GM10266 (cell line): ENCODE measurements around the gene KPNA3.

Source experiments
- DNase-seq: peaks from one replicate; pipeline ENCODE4 v3.0.0; 2012; ENCODE audit errors: extremely low spot score
- TF ChIP-seq, protein P1 (sequence below): IDR thresholded peaks from 2 replicates; pipeline ENCODE4 v1.5.1; 2012; ENCODE audit warnings: mild to moderate bottlenecking, low read depth; ENCODE audit not compliant: control insufficient read depth, insufficient read depth; ENCODE audit errors: missing control alignments

Gene KPNA3

DNA sequence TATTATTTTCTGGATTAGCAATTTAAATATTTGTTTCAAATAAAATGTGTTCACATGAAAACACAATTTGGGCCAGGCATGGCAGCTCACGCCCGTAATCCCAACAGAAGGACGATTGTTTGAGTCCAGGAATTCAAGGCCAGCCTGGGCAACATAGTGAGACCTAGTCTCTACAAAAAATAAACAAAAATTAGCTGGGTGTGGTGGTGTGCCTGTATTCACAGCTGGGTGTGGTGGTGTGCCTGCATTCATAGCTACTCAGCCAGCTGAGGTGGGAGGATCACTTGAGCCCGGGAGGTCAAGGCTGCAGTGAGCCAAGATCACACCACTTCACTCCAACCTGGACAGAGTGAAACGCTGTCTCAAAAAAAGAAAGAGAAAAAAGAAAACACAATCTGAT, 46.4 kb downstream of the KPNA3 start:
- DNase-seq, result no peak
- TF ChIP-seq, protein P1, sequence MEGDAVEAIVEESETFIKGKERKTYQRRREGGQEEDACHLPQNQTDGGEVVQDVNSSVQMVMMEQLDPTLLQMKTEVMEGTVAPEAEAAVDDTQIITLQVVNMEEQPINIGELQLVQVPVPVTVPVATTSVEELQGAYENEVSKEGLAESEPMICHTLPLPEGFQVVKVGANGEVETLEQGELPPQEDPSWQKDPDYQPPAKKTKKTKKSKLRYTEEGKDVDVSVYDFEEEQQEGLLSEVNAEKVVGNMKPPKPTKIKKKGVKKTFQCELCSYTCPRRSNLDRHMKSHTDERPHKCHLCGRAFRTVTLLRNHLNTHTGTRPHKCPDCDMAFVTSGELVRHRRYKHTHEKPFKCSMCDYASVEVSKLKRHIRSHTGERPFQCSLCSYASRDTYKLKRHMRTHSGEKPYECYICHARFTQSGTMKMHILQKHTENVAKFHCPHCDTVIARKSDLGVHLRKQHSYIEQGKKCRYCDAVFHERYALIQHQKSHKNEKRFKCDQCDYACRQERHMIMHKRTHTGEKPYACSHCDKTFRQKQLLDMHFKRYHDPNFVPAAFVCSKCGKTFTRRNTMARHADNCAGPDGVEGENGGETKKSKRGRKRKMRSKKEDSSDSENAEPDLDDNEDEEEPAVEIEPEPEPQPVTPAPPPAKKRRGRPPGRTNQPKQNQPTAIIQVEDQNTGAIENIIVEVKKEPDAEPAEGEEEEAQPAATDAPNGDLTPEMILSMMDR, result no peak

DNA sequence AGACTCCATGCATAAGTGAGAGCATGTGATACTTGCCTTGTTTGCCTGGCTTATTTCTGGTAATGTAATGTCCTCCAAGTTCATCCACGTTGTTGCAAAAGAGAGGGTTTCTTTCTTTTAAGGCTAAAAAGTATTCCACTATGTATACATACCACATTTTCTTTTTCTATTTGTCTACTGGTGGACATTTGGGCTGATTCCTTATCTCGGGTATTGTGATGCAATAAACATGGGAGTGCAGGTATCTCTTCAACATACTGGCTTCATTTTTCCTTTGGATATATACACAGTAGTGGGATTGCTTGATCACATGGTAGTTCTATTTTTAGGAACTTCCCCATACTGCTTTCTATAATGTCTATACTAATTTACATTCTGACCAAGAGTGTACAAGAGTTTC, 51.6 kb downstream of the KPNA3 start:
- DNase-seq, result no peak
- TF ChIP-seq, protein P1, result no peak

DNA sequence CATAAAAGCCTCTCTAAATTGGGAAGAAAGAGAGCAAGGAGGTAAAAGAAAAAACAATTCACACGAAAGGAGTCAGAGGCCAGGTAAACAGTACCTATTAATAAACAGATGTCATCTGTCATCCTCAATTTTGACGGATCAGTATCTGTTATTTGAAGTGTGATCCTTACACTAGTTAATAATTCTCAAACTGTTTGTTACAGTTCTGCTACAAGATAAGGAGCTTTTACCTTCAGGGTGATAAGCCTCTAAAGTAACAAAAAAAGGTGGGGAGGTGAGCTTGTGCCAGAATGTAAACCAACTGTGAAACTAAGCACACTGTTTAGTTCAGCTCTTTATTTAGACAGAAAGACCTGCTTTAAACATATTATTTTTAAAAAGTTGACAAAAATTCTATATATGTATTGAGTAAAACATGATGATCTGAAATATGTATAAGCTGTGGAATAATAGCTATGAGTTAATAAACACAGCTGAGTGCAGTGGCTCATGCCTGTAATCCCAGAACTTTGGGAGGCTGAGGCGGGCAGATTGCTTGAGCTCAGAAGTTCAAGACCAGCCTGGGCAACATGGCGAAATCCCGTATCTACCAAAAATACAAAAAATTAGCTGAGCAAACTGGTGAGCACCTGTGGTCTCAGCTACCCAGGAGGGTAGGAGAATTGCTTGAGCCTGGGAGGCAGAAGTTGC, 52.8 kb downstream of the KPNA3 start:
- TF ChIP-seq, protein P1, result no peak
- DNase-seq, result no peak

DNA sequence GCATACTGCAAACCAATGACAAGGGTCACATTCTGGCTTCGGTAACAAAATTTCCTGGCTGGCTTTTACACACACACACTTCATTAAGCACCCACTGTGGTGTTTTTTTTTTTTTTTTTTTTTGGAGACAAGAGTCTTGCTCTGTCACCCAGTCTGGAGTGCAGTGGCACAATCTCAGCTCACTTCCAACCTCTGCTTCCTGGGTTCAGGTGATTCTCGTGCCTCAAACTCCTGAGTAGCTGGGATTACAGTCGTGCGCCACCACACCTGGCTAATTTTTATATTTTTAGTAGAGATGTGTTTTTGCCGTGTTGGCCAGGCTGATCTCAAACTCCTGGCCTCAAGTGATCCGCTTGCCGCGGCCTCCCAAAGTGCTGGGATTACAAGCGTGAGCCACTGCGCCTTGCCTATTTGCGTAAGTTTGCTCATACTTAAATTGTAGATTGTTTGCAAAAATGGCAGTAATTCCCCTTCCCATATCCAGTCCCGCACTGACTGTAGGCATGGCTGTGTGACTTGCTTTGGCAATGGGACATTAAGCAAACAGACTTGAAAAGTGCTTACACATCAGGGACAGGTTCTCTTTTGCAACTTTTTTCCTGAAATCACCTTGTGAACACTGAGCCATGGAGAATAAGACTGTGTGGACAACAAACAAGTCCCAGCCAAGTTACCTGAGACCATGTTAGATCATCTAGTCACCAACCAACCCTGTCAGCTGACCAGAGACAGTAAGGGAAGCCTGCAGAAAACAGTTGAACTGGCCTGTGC, 59.1 kb downstream of the KPNA3 start:
- DNase-seq, result no peak
- TF ChIP-seq, protein P1, result no peak

DNA sequence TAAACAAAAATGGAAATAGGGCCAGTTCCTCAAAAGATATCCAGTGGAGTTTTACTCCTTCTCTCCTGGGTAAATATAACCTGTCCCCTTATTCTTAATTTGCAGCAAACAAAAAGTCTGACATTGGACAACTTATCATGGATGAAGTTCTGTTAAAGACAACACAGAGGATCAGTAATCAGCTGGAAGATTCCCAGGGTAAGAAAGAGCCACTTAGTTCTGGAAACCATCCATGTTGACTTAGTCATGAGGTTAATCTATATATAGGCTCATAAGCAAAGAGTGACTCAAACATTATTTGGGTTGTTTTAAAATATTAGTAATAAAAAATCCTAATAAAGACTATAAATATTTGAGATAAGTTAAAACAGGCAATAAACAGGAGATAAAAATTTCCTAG, 60.7 kb downstream of the KPNA3 start:
- TF ChIP-seq, protein P1, result no peak
- no peak for DNase-seq

DNA sequence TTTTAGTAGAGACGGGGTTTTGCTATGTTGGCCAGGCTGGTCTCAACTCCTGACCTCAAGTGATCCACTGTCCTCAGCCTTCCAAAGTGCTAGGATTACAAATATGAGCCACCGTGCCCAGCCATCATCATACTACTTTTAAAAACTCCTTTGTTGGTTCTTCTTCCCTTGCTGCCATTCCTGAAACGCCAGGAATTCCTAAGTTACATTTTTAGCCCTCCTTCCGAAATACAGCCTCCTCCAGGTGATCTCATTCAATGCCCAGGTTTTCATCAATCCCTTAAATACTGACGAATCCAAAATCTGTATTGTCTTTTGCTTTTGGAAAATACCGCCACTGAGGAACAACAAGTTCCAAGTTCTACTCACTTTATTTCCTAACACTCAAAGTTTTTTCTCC, 75.9 kb downstream of the KPNA3 start:
- TF ChIP-seq, protein P1, result no peak
- no peak for DNase-seq

DNA sequence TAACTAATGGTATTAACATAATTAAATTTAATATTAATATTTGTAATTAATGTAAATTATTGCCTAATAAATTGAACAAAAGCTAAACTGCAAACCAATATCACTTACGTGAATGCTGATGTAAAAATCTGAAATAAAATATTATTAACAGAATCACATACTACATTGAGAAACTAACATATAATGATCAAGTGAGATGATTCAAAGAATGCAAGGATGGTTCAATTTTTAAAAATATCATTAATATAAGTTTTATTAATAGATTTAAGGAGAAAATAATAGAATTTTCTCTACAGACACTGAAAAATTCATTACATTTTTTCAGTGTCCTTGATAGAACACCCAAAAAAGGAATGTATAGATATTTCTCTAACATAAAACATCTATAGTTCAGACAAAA, 77.7 kb downstream of the KPNA3 start:
- DNase-seq, result no peak
- TF ChIP-seq, protein P1, result no peak
